ENCODE data around the gene IL1A.

The IL1A gene

GRCh38 chr2:112789186-112789585, 4.9 kb upstream of the IL1A start:
- TF ChIP-seq ZNF384 (IDR thresholded peaks at IDR 0.05): no peak
- TF ChIP-seq ARNT (IDR thresholded peaks at IDR 0.05): no peak
- no peak for TF ChIP-seq CTBP1 (IDR thresholded peaks at IDR 0.05; ENCODE audit: borderline replicate concordance)
- TF ChIP-seq FOXA1 (IDR thresholded peaks at IDR 0.05): no peak
- TF ChIP-seq L3MBTL2 (conservative IDR thresholded peaks at IDR 0.05): no peak
- TF ChIP-seq NFRKB (IDR thresholded peaks at IDR 0.05): no peak
- no peak for TF ChIP-seq BHLHE40 (IDR thresholded peaks at IDR 0.05; ENCODE audit: borderline replicate concordance)
- no peak for TF ChIP-seq SP1 (IDR thresholded peaks at IDR 0.05)
- TF ChIP-seq LEF1 (IDR thresholded peaks at IDR 0.05; ENCODE audit: borderline replicate concordance): no peak
- TF ChIP-seq FOXM1 (IDR thresholded peaks at IDR 0.05; ENCODE audit: borderline replicate concordance): no peak
- TF ChIP-seq SUZ12 (IDR thresholded peaks at IDR 0.05): no peak
- no peak for TF ChIP-seq ELF4 (IDR thresholded peaks at IDR 0.05)
- no peak for TF ChIP-seq HDGF (IDR thresholded peaks at IDR 0.05; ENCODE audit: borderline replicate concordance)
- no peak for TF ChIP-seq FOXK2 (IDR thresholded peaks at IDR 0.05)
- no peak for TF ChIP-seq TARDBP (IDR thresholded peaks at IDR 0.05)
- CTCF ChIA-PET: interaction anchor here (0.7 kb wide), 1 partner anchor 18 kb away, joined by 6 read pairs; no protein-coding TSS in a partner anchor
- POLR2A ChIA-PET: no interaction called here
- DNase-seq (ENCODE audit: extremely low spot score): no peak

DNA sequence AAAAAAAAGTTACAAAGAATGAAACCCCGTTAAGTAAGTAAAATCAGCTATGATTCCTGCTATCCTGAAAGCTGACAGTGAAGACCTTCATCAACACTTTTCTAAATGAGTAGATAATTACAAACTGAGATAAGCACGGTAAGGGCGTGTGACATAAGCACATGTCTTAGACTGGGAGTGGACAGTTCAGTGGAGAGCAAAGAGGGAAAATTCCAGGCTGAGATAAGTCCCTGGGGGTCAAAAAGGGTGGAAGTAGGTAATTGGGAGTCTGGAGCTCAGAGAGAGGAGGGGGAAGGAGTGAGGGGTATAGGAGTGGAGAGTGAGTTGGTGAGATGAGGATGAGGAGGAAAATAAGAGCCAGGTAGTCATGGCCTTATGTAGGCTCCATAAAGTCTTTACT, 4.4 kb upstream of the IL1A start:
- DNase-seq (ENCODE audit: extremely low spot score): no peak
- ChIA-PET POLR2A (no interaction called here), CTCF (interaction anchor here (0.7 kb wide), 1 partner anchor 18 kb away, joined by 6 read pairs; no protein-coding TSS in a partner anchor)
- no peak for TF ChIP-seq SP1 (IDR thresholded peaks at IDR 0.05)
- no peak for TF ChIP-seq FOXM1 (IDR thresholded peaks at IDR 0.05; ENCODE audit: borderline replicate concordance)
- TF ChIP-seq TARDBP (IDR thresholded peaks at IDR 0.05): no peak
- no peak for TF ChIP-seq BHLHE40 (IDR thresholded peaks at IDR 0.05; ENCODE audit: borderline replicate concordance)
- TF ChIP-seq LEF1 (IDR thresholded peaks at IDR 0.05; ENCODE audit: borderline replicate concordance): no peak
- TF ChIP-seq HDGF (IDR thresholded peaks at IDR 0.05; ENCODE audit: borderline replicate concordance): no peak
- no peak for TF ChIP-seq NFRKB (IDR thresholded peaks at IDR 0.05)
- no peak for TF ChIP-seq FOXK2 (IDR thresholded peaks at IDR 0.05)
- TF ChIP-seq FOXA1 (IDR thresholded peaks at IDR 0.05): no peak
- TF ChIP-seq CTBP1 (IDR thresholded peaks at IDR 0.05; ENCODE audit: borderline replicate concordance): no peak
- TF ChIP-seq ARNT (IDR thresholded peaks at IDR 0.05): no peak
- TF ChIP-seq L3MBTL2 (conservative IDR thresholded peaks at IDR 0.05): no peak
- TF ChIP-seq ELF4 (IDR thresholded peaks at IDR 0.05): no peak
- TF ChIP-seq, protein P1, sequence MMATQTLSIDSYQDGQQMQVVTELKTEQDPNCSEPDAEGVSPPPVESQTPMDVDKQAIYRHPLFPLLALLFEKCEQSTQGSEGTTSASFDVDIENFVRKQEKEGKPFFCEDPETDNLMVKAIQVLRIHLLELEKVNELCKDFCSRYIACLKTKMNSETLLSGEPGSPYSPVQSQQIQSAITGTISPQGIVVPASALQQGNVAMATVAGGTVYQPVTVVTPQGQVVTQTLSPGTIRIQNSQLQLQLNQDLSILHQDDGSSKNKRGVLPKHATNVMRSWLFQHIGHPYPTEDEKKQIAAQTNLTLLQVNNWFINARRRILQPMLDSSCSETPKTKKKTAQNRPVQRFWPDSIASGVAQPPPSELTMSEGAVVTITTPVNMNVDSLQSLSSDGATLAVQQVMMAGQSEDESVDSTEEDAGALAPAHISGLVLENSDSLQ (IDR thresholded peaks at IDR 0.05): no peak
- no peak for TF ChIP-seq SUZ12 (IDR thresholded peaks at IDR 0.05)
- no peak for TF ChIP-seq ZNF384 (IDR thresholded peaks at IDR 0.05)

DNA sequence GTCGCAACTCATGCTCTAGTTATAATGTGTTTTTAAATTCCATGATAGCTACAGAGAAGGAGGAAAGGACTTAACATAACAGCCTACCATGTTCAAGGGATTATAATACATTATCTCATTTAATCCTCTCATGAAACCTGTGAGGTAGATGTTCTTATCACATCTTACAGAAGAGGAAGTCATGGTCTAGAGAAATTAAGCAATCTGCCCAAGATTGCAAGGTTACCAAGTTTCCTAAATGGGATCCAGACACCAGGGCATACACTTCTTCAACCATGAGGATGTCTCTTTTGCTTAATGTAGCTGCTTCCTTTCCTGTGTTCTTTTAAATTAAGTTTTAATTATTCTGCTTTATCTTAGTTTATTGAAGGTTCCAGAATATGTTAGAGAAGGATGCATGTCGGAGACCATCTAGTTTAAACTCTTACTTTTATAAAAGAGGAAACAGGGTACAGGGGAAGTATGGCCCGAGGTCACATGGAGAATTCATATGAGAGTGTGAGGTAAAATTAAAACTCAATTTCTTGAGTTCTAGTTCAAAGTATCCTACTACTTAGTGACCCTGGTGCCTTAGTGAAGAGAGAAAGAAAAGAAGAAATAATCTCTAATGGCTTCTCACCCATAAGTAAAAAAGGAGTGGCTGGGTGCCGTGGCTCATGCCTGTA, 3.6 kb upstream of the IL1A start:
- no peak for TF ChIP-seq SP1 (IDR thresholded peaks at IDR 0.05)
- ChIA-PET CTCF (no interaction called here), POLR2A (no interaction called here)
- no peak for DNase-seq (ENCODE audit: extremely low spot score)

- DNase-seq (ENCODE audit: extremely low spot score): no peak
- ChIA-PET CTCF (no interaction called here), POLR2A (no interaction called here)
These were observed 3.0 kb upstream of the IL1A start for GRCh38 chr2:112787294-112787693.

DNA sequence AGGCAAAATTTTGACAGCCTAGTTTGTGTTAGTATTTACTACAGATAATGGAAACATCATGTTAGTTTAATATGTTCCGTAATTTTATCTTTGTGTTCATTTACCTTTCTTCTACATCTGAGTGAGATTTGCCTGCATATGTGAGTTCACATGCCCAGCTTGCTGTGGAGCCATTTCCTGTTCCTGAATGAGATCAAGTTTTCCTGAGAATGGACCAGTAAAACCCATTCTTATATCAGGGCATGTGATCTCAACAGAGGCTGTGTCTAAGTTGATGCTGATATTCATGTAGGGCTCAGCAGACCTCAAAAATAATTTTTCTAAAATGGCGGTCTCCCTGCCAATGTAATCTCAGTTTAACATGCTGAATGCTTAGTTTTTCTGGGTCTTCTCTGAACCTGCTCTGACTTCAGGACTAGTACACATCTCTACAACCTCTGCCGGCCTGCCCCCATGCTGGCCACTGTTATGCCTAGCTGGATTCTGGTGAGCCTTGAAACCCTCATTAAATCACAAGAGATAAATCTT, 1.0 kb downstream of the IL1A start:
- TF ChIP-seq, protein P1 (IDR thresholded peaks at IDR 0.05): no peak
- TF ChIP-seq CTBP1 (IDR thresholded peaks at IDR 0.05; ENCODE audit: borderline replicate concordance): no peak
- no peak for TF ChIP-seq LEF1 (IDR thresholded peaks at IDR 0.05; ENCODE audit: borderline replicate concordance)
- no peak for TF ChIP-seq SUZ12 (IDR thresholded peaks at IDR 0.05)
- no peak for TF ChIP-seq HDGF (IDR thresholded peaks at IDR 0.05; ENCODE audit: borderline replicate concordance)
- no peak for TF ChIP-seq BHLHE40 (IDR thresholded peaks at IDR 0.05; ENCODE audit: borderline replicate concordance)
- no peak for TF ChIP-seq ELF4 (IDR thresholded peaks at IDR 0.05)
- TF ChIP-seq ARNT (IDR thresholded peaks at IDR 0.05): no peak
- no peak for TF ChIP-seq L3MBTL2 (conservative IDR thresholded peaks at IDR 0.05)
- TF ChIP-seq ZNF384 (IDR thresholded peaks at IDR 0.05): no peak
- no peak for DNase-seq (ENCODE audit: extremely low spot score)
- ChIA-PET POLR2A (no interaction called here), CTCF (no interaction called here)

More at GRCh38 chr2:112787294-112787693, 3.0 kb upstream of the IL1A start:
- TF ChIP-seq FOXK2 (IDR thresholded peaks at IDR 0.05) (no peak), ZNF384 (IDR thresholded peaks at IDR 0.05) (no peak), HDGF (IDR thresholded peaks at IDR 0.05; ENCODE audit: borderline replicate concordance) (no peak), FOXM1 (IDR thresholded peaks at IDR 0.05; ENCODE audit: borderline replicate concordance) (no peak), ARNT (IDR thresholded peaks at IDR 0.05) (no peak), SUZ12 (IDR thresholded peaks at IDR 0.05) (no peak), L3MBTL2 (conservative IDR thresholded peaks at IDR 0.05) (no peak), TARDBP (IDR thresholded peaks at IDR 0.05) (no peak)

- DNase-seq (ENCODE audit: extremely low spot score): no peak
- TF ChIP-seq, protein P1 (IDR thresholded peaks at IDR 0.05): no peak
- TF ChIP-seq FOXA1 (IDR thresholded peaks at IDR 0.05): no peak
- no peak for TF ChIP-seq CTBP1 (IDR thresholded peaks at IDR 0.05; ENCODE audit: borderline replicate concordance)
- CTCF ChIA-PET: no interaction called here
- POLR2A ChIA-PET: no interaction called here
These were observed 2.0 kb downstream of the IL1A start for GRCh38 chr2:112782234-112782799.
